Measurements from ENCODE around the gene CC2D2A. TPM values are rescaled to one million over a fixed set of nuclear protein-coding genes. Genes with fewer than 3 reads are reported as not detected.
A peak's percentile ranks its signal among the peaks of the same experiment; 100 is the strongest.

The CC2D2A gene
- total RNA-seq, 1 donor from 2014 or later = 14.0 TPM

DNA sequence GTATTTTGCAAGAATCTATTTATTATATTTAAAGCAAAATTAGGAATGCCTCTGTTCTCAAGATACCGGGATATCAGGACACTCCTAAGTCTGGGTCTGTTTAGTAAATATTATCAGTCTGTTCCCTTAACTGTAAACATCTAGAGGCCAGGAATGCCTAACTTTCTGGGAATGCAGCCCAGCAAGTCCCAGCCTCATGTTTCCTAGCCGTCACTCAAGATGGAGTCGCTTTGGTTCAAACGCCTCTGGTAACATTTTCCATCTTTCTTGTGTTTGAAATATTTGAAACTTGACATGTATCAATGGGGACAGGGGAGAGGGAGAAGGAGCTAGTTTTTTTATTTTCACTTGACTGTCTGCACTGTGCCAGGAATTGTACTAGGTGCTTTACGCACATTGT lies 100.1 kb downstream of the CC2D2A start:
- Histone ChIP-seq H3K9me3 (ENCODE audit: insufficient read depth, low read depth, low read length) (no peaks in the 10 kb centered on the region), H3K79me2 (ENCODE audit: insufficient read depth, low read length) (no peaks in the 10 kb centered on the region), H3K4me3 (ENCODE audit: insufficient read depth, low read depth, low read length) (no peak overlapping the region), H4K20me1 (ENCODE audit: insufficient read depth, low read length) (no peaks in the 10 kb centered on the region), H3K4me1 (ENCODE audit: insufficient read depth, low read length) (no peaks in the 10 kb centered on the region), H3K36me3 (ENCODE audit: insufficient read depth, low read length) (peaks cover 4% of the 10 kb centered on the region), H3K9ac (ENCODE audit: low read length) (no peak overlapping the region), H3K27ac (ENCODE audit: low read depth, low read length) (no peak overlapping the region), H2AFZ (ENCODE audit: low read depth, low read length) (no peak overlapping the region), H3K27me3 (ENCODE audit: insufficient read depth, low read length) (no peaks in the 10 kb centered on the region), H3K4me2 (ENCODE audit: low read length) (no peak overlapping the region)
- FAIRE-seq (no peak), DNase-seq (ENCODE audit: low read depth) (no peak)
- no peaks in the 10 kb centered on the region for H3K9me3 Mint-ChIP-seq (ENCODE audit: unreplicated experiment)
- no peaks in the 10 kb centered on the region for H3K27me3 Mint-ChIP-seq (ENCODE audit: low read depth, unreplicated experiment)
- no peak overlapping the region for H3K4me3 Mint-ChIP-seq (ENCODE audit: unreplicated experiment)
- H3K27ac Mint-ChIP-seq (ENCODE audit: unreplicated experiment) = no peak overlapping the region
- H3K4me1 Mint-ChIP-seq (ENCODE audit: low read depth, unreplicated experiment) = peaks cover 3% of the 10 kb centered on the region
- no peak for TF ChIP-seq EZH2 (IDR thresholded peaks at IDR 0.05; ENCODE audit: insufficient read depth, low read length)
- TF ChIP-seq, protein P1, sequence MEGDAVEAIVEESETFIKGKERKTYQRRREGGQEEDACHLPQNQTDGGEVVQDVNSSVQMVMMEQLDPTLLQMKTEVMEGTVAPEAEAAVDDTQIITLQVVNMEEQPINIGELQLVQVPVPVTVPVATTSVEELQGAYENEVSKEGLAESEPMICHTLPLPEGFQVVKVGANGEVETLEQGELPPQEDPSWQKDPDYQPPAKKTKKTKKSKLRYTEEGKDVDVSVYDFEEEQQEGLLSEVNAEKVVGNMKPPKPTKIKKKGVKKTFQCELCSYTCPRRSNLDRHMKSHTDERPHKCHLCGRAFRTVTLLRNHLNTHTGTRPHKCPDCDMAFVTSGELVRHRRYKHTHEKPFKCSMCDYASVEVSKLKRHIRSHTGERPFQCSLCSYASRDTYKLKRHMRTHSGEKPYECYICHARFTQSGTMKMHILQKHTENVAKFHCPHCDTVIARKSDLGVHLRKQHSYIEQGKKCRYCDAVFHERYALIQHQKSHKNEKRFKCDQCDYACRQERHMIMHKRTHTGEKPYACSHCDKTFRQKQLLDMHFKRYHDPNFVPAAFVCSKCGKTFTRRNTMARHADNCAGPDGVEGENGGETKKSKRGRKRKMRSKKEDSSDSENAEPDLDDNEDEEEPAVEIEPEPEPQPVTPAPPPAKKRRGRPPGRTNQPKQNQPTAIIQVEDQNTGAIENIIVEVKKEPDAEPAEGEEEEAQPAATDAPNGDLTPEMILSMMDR (IDR thresholded peaks at IDR 0.05; ENCODE audit: insufficient read depth, low read depth, low read length) = no peak
- peaks cover 27% of the 10 kb centered on the region for H3K36me3 Mint-ChIP-seq (ENCODE audit: low read depth, unreplicated experiment)

DNA sequence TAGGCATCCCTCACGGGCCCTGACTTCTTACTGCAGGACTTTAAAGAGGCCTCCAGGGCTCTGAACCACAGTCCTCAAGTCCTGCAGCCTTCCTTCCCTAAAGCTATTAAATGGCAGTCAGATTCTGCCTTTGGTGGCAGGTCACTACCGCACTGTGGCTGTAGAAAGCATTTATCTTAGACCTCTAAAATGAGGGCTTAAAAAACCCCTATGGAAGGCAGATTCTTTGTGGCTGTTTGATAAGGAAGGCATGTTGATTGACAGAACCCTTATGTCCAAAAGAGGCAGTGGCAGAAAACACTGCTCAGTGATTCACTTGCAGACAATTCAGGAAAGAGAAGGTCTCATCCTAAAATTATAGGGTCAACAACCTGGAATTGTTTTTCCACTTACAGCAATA lies 106.3 kb downstream of the CC2D2A start:
- H3K27me3 ChIP-seq (ENCODE audit: insufficient read depth, low read length) = no peaks in the 10 kb centered on the region
- H3K27ac ChIP-seq (ENCODE audit: low read depth, low read length) = no peak overlapping the region
- FAIRE-seq (peak; percentile 50), DNase-seq (ENCODE audit: low read depth) (peak; percentile 23)
- H3K79me2 ChIP-seq (ENCODE audit: insufficient read depth, low read length) = no peaks in the 10 kb centered on the region
- peaks cover 37% of the 10 kb centered on the region for H3K4me1 Mint-ChIP-seq (ENCODE audit: low read depth, unreplicated experiment)
- H3K4me2 ChIP-seq (ENCODE audit: low read length) = no peak overlapping the region
- H3K36me3 ChIP-seq (ENCODE audit: insufficient read depth, low read length) = no peaks in the 10 kb centered on the region
- H3K9ac ChIP-seq (ENCODE audit: low read length) = no peak overlapping the region
- H2AFZ ChIP-seq (ENCODE audit: low read depth, low read length) = no peak overlapping the region
- peaks cover 2% of the 10 kb centered on the region for H3K4me1 ChIP-seq (ENCODE audit: insufficient read depth, low read length)
- H3K4me3 Mint-ChIP-seq (ENCODE audit: unreplicated experiment) = no peak overlapping the region
- no peak overlapping the region for H3K4me3 ChIP-seq (ENCODE audit: insufficient read depth, low read depth, low read length)
- no peaks in the 10 kb centered on the region for H3K36me3 Mint-ChIP-seq (ENCODE audit: low read depth, unreplicated experiment)
- H3K9me3 ChIP-seq (ENCODE audit: insufficient read depth, low read depth, low read length) = no peaks in the 10 kb centered on the region
- no peaks in the 10 kb centered on the region for H3K27me3 Mint-ChIP-seq (ENCODE audit: low read depth, unreplicated experiment)
- no peaks in the 10 kb centered on the region for H4K20me1 ChIP-seq (ENCODE audit: insufficient read depth, low read length)
- no peak for TF ChIP-seq EZH2 (IDR thresholded peaks at IDR 0.05; ENCODE audit: insufficient read depth, low read length)
- TF ChIP-seq, protein P1 (IDR thresholded peaks at IDR 0.05; ENCODE audit: insufficient read depth, low read depth, low read length) = no peak
- no peak overlapping the region for H3K27ac Mint-ChIP-seq (ENCODE audit: unreplicated experiment)
- H3K9me3 Mint-ChIP-seq (ENCODE audit: unreplicated experiment) = no peaks in the 10 kb centered on the region

DNA sequence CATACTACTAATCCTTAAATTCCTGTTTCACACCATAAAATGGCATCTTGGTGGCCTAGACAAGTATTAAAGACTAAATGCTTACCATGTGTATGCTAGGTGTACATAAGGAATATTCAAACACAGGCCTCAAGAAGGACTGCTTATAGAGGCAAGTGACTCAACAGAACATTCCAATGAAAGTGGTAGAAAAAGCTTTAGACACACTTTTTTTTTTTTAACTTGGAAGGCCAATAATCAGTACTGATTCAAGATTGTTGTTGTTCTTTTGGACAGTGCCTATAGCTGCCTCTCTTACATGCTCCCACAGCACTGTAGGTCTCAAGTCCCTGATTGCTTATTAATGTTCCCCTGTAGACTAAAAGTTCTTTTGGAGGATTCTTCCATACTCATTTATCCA lies 107.8 kb downstream of the CC2D2A start:
- H3K27me3 ChIP-seq (ENCODE audit: insufficient read depth, low read length) = no peaks in the 10 kb centered on the region
- H3K9me3 Mint-ChIP-seq (ENCODE audit: unreplicated experiment) = no peaks in the 10 kb centered on the region
- H3K4me1 ChIP-seq (ENCODE audit: insufficient read depth, low read length) = peaks cover 2% of the 10 kb centered on the region
- H3K9me3 ChIP-seq (ENCODE audit: insufficient read depth, low read depth, low read length) = no peaks in the 10 kb centered on the region
- H3K4me2 ChIP-seq (ENCODE audit: low read length) = no peak overlapping the region
- no peak overlapping the region for H3K4me3 ChIP-seq (ENCODE audit: insufficient read depth, low read depth, low read length)
- H3K36me3 ChIP-seq (ENCODE audit: insufficient read depth, low read length) = no peaks in the 10 kb centered on the region
- no peaks in the 10 kb centered on the region for H3K27me3 Mint-ChIP-seq (ENCODE audit: low read depth, unreplicated experiment)
- H2AFZ ChIP-seq (ENCODE audit: low read depth, low read length) = no peak overlapping the region
- H3K79me2 ChIP-seq (ENCODE audit: insufficient read depth, low read length) = no peaks in the 10 kb centered on the region
- DNase-seq (ENCODE audit: low read depth) = peak; percentile 47
- H3K4me1 Mint-ChIP-seq (ENCODE audit: low read depth, unreplicated experiment) = peaks cover 45% of the 10 kb centered on the region
- H3K36me3 Mint-ChIP-seq (ENCODE audit: low read depth, unreplicated experiment) = no peaks in the 10 kb centered on the region
- peak; percentile 37 for FAIRE-seq
- no peak overlapping the region for H3K27ac ChIP-seq (ENCODE audit: low read depth, low read length)
- no peaks in the 10 kb centered on the region for H4K20me1 ChIP-seq (ENCODE audit: insufficient read depth, low read length)
- H3K4me3 Mint-ChIP-seq (ENCODE audit: unreplicated experiment) = no peak overlapping the region
- no peak overlapping the region for H3K9ac ChIP-seq (ENCODE audit: low read length)
- no peak overlapping the region for H3K27ac Mint-ChIP-seq (ENCODE audit: unreplicated experiment)
- TF ChIP-seq, protein P1 (IDR thresholded peaks at IDR 0.05; ENCODE audit: insufficient read depth, low read depth, low read length) = no peak
- TF ChIP-seq EZH2 (IDR thresholded peaks at IDR 0.05; ENCODE audit: insufficient read depth, low read length) = no peak

Measured in astrocyte (in vitro differentiated cells and primary cell).